ENCODE results near the gene RABGGTA. TPM values are rescaled to one million over a fixed set of nuclear protein-coding genes. Genes with fewer than 3 reads are reported as not detected.

Gene RABGGTA
- total RNA-seq, 4 donors from 2014 or later = 11.9 to 34.9 (median 22.6) TPM

GRCh38 chr14:24240110-24240918 lies 31.1 kb downstream of the RABGGTA start:
- TF ChIP-seq CTCF (IDR thresholded peaks at IDR 0.05; ENCODE audit: low read depth) = no peak

- TF ChIP-seq CTCF (IDR thresholded peaks at IDR 0.05; ENCODE audit: low read depth) = no peak
These were observed 32.8 kb downstream of the RABGGTA start for GRCh38 chr14:24238527-24239037.

- TF ChIP-seq CTCF (IDR thresholded peaks at IDR 0.05; ENCODE audit: low read depth) = no peak
These were observed 33.3 kb downstream of the RABGGTA start for GRCh38 chr14:24238123-24238522.

- TF ChIP-seq CTCF (IDR thresholded peaks at IDR 0.05; ENCODE audit: low read depth) = no peak
These were observed 33.9 kb downstream of the RABGGTA start for GRCh38 chr14:24237463-24237955.

- no peak for TF ChIP-seq CTCF (IDR thresholded peaks at IDR 0.05; ENCODE audit: low read depth)
These were observed 34.5 kb downstream of the RABGGTA start for GRCh38 chr14:24236689-24237462.

GRCh38 chr14:24235804-24236688 lies 35.4 kb downstream of the RABGGTA start:
- no peak for TF ChIP-seq CTCF (IDR thresholded peaks at IDR 0.05; ENCODE audit: low read depth)
